Measurements from ENCODE around the gene GAS5.

GAS5 gene

GRCh38 chr1:173818459-173818858 lies 49.3 kb downstream of the GAS5 start:
- no peak overlapping the region for H3K4me3 ChIP-seq (ENCODE audit: low read length)
- no peaks in the 10 kb centered on the region for H3K9me3 ChIP-seq (ENCODE audit: control insufficient read depth, low read depth, low read length)
- H3K27me3 ChIP-seq (ENCODE audit: control insufficient read depth, insufficient read depth, low read length) = no peaks in the 10 kb centered on the region
- no peak overlapping the region for H3K27ac ChIP-seq (ENCODE audit: low read length)
- peaks cover 12% of the 10 kb centered on the region for H3K36me3 ChIP-seq (ENCODE audit: control insufficient read depth, low read depth, low read length)
- no peak overlapping the region for H3K9ac ChIP-seq (ENCODE audit: low read length)
- H3K4me1 ChIP-seq (ENCODE audit: control insufficient read depth, low read depth, low read length) = peaks cover 6% of the 10 kb centered on the region

Data from iPS-18a (cell line).